LNCaP clone FGC (cell line): ENCODE results near the gene TMEM120B.

ENCODE experiments used
- DNase-seq: peaks from one replicate; pipeline ENCODE4 v3.0.0-alpha.2; 2011; ENCODE audit warnings: low read depth
- H3K4me3 ChIP-seq: 2 replicates; pipeline ENCODE4 v1.5.1; 2011; ENCODE audit warnings: mild to moderate bottlenecking, low read depth, low read length, control low read depth
- TF ChIP-seq, protein P1 (sequence below): IDR thresholded peaks from 2 replicates; pipeline ENCODE4 v1.5.1; 2012; ENCODE audit warnings: mild to moderate bottlenecking; ENCODE audit not compliant: control insufficient read depth, insufficient read depth; ENCODE audit errors: extremely low read depth

TMEM120B gene

DNA sequence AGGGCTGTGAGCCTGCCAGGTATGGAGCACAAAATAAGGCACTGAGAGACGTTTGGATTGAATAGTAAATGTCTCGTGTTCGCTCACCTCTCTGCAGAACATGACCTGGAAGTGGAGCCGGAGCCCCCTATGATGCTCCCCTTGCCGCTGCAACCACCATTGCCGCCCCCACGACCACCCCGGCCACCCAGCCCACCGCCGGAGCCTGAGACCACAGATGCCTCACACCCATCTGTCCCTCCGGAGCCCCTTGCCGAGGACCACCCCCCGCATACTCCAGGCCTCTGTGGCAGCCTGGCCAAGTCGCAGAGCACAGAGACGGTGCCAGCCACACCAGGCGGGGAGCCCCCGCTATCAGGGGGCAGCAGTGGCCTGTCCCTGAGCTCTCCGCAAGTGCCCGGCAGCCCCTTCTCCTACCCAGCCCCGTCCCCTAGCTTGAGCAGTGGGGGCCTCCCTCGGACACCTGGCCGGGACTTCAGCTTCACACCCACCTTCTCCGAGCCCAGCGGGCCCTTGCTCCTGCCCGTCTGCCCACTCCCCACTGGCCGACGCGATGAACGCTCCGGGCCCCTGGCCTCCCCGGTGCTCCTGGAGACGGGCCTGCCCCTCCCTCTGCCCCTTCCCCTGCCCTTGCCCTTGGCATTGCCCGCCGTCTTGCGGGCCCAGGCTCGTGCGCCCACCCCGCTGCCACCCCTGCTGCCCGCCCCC, 110.0 kb downstream of the TMEM120B start:
- TF ChIP-seq, protein P1, sequence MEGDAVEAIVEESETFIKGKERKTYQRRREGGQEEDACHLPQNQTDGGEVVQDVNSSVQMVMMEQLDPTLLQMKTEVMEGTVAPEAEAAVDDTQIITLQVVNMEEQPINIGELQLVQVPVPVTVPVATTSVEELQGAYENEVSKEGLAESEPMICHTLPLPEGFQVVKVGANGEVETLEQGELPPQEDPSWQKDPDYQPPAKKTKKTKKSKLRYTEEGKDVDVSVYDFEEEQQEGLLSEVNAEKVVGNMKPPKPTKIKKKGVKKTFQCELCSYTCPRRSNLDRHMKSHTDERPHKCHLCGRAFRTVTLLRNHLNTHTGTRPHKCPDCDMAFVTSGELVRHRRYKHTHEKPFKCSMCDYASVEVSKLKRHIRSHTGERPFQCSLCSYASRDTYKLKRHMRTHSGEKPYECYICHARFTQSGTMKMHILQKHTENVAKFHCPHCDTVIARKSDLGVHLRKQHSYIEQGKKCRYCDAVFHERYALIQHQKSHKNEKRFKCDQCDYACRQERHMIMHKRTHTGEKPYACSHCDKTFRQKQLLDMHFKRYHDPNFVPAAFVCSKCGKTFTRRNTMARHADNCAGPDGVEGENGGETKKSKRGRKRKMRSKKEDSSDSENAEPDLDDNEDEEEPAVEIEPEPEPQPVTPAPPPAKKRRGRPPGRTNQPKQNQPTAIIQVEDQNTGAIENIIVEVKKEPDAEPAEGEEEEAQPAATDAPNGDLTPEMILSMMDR: no peak
- H3K4me3 ChIP-seq: no peak overlapping the region

DNA sequence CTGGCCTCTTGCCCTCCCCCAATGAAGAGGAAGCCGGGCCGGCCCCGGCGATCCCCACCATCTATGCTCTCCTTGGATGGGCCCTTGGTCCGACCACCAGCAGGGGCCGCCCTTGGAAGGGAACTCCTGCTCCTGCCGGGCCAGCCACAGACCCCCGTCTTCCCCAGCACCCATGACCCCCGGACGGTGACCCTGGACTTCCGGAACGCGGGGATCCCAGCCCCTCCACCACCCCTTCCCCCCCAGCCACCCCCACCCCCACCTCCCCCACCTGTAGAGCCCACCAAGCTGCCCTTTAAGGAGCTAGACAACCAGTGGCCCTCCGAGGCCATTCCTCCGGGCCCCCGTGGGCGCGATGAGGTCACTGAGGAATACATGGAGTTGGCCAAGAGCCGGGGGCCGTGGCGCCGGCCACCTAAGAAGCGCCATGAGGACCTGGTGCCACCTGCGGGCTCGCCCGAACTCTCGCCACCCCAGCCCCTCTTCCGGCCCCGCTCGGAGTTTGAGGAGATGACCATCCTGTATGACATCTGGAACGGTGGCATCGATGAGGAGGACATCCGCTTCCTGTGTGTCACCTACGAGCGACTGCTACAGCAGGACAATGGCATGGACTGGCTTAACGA, 110.7 kb downstream of the TMEM120B start:
- TF ChIP-seq, protein P1: no peak
- no peak for DNase-seq
- no peak overlapping the region for H3K4me3 ChIP-seq

More for the DNA sequence above, 110.0 kb downstream of the TMEM120B start:
- DNase-seq: no peak

DNA sequence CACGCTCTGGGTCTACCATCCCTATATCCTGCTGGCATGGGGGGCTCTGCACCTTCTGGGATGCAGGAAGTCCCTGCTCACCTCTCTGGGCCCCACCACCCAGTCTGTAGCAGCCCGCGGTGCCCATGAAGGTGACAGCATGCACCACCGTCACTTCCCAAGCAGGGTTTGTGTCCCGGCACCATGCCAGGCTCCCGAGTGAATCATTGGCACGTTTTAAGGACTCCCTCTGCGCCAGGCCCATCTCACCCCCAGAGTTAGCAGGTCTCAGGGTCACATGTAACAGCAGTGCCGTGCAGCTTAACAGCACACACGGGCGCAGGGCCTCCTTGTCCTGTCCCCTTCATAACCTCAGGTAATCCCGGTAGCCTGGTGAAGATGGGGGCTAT, 111.2 kb downstream of the TMEM120B start:
- TF ChIP-seq, protein P1: no peak
- no peak for DNase-seq
- H3K4me3 ChIP-seq: no peak overlapping the region

DNA sequence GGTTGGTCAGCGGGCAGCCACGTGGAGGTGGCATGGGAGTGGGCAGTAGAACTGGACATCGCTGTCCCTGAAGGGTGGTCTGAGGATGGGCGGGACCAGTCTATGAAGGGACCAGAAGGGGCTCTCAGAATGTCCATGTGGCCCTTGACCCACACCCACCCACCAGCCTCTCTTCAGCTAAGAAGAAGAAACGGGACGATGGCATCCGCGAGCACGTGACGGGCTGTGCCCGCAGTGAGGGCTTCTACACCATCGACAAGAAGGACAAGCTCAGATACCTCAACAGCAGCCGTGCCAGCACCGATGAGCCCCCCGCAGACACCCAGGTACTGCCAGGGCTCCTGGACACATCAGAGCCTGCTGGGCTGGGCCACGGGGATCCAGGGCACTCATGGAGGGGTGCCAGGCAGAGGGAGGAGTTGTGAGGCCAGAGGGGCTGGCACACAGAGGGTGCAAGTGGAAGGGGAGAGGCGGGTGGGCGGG, 112.5 kb downstream of the TMEM120B start:
- H3K4me3 ChIP-seq: no peak overlapping the region
- no peak for DNase-seq
- TF ChIP-seq, protein P1: no peak

DNA sequence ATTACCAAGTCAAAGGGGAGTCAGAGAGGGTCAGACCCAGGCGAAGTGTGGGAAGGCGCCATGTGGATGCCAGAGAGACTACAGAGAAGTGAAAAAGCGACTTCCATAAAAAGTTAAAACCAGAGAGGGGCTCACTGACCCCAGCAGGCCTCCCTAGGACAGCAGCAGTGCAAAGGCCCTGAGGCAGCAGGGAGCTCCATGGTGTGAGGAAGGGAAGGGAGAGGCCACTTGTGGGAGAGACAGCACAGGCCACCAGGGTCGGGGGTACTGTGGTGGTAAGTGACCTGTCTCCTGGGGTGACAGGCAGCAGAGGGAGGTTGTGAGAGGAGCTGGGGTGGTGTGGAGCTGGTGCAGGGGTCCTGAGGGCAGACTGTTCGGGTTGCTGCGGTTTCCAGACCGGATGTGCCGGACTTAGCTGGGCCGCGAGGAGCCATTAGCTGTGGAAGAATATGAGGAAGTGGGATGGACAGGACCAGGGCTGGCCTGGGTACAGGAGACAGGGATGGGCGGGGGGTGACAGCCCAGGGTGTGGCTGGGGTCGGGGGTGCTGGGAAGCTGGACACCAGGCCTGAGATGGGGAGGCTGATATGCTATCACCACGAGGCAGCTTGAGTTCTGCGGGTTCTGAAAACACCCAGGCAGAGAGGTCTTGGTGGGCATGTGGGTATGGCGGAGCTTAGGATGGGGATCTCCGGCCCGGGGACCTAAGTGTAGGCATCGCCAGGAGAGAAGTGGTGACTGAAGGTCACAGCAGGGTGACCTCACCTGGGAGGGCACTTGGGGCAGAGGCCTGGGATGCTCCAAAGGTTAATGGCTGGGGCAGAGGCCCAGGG, 114.0 kb downstream of the TMEM120B start:
- TF ChIP-seq, protein P1: no peak
- no peak overlapping the region for H3K4me3 ChIP-seq
- no peak for DNase-seq

DNA sequence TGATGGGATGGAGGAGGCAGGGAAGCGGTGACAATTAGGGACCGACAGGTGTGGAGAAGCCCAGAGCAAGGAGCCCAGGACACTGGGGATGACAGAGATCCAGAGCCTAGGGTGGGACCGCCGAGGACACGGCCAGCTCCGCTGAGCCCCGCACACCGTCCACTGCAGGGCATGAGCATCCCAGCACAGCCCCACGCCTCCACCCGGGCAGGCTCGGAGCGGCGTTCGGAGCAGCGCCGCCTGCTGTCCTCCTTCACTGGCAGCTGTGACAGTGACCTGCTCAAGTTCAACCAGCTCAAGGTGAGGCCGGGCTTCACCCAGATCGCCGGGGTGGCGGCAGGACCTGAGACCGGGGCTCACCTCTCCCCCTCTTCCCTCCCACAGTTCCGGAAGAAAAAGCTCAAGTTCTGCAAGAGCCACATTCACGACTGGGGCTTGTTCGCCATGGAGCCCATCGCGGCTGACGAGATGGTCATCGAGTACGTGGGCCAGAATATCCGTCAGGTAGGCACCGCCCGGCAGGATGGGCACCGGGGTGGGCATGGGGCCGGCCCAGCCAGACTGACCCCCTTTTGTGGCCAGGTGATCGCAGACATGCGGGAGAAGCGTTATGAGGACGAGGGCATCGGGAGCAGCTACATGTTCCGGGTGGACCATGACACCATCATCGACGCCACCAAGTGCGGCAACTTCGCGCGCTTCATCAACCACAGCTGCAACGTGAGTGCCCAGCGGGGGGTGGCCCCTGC, 115.0 kb downstream of the TMEM120B start:
- no peak for DNase-seq
- H3K4me3 ChIP-seq: no peak overlapping the region
- TF ChIP-seq, protein P1: no peak
